HG03342 (cell line): Measurements from ENCODE around the gene DUOX2.
"Not testable (repeated sequence)": the region's sequence is repeated elsewhere in the genome, so short reads cannot be mapped to it uniquely, and the experiment has no call there.

Experiments
- ATAC-seq: cut with Tn5 transposase; IDR thresholded peaks from one replicate; pipeline ENCODE4 v1.9.1; 2021; ENCODE audit warnings: mild to moderate bottlenecking, moderate library complexity; ENCODE audit not compliant: unreplicated experiment

DUOX2 gene

DNA sequence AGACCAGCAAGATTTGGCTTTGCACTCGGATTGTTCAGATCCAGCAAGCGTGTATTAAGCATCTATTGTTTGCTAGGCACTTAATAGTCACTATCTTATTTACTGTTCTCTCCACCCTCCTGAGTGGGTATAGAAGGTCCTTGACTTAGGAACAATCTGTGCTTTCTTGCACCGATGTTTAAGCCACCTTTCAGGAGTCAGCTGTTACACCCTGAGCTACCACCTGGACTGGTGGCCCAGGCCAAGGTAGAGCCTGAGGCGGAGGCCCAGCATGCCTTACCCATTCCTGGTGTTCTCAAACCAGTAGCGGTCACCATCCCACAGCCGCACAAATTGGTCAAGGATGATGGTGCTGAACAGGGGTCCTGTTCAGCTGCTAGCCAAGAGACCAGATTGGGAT lies 25.8 kb upstream of the DUOX2 start:
- no peak for ATAC-seq

DNA sequence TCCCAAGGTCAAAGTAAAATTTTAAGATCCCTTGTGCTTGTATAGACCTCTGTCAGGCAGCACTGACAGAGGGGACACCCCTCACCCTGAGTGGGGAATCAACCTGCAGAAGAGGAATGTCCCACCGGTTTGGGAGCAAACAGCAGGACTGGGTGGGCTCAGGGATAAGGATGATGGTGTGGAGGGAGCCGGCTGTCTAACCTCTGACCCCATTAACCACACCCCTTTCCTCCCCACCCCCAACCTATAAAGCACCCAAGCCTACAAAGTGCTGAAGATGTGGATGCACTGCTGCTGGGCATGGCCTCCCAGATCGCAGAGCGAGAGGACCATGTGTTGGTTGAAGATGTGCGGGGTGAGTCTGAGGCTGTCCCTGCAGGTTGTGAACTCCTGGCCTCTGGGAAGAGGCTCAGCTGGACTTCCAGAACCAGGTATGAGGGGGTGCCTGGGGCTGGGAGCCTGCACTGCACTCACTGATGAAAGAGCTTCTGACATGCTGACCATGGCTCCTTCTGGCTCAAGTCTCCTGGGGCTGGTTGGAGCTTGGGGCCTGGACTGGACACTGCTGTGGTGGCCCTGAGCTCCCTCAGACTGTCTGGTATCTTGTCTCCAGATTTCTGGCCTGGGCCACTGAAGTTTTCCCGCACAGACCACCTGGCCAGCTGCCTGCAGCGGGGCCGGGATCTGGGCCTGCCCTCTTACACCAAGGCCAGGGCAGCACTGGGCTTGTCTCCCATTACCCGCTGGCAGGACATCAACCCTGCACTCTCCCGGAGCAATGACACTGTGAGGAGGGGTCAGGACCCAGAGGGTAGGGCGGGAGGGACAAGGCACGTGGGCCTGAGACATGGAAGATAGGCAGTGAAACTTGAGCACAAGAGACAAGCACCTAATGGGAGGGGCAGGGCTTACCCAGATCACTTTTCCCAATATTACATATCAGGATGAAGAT lies 25.1 kb upstream of the DUOX2 start:
- no peak for ATAC-seq

DNA sequence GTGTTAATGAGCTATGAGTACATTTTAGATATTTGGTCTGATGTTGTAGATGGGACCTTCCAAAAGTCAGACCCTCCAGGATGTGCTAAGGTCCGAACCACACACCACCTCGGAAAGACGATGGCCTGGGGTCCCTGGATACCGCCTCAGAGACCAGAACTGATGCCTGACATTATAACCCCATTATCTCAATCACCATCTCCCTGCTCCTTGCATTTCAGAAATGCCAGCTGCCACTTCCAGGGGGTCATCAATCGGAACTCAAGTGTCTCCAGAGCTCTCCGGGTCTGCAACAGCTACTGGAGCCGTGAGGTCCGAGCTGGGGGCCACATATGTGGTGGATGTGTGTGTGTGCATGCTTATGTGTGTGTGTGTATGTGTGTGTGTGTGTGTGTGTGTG lies 23.7 kb upstream of the DUOX2 start:
- no peak for ATAC-seq

DNA sequence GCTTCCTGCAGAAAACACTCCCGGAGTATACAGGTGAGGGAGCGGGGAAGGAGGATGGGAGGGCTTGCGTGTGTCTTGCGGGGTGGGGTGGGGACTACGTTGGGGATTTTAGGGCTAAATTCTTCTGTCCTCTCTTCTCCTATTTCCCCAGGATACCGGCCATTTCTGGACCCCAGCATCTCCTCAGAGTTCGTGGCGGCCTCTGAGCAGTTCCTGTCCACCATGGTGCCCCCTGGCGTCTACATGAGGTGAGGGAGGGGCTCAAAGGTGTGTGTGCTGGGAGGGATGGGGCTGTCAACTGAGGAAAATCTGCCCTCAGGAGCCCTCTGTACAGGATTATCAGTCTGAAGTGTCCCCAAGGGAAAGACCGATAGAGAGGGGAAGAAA lies 22.4 kb upstream of the DUOX2 start:
- ATAC-seq: no peak

DNA sequence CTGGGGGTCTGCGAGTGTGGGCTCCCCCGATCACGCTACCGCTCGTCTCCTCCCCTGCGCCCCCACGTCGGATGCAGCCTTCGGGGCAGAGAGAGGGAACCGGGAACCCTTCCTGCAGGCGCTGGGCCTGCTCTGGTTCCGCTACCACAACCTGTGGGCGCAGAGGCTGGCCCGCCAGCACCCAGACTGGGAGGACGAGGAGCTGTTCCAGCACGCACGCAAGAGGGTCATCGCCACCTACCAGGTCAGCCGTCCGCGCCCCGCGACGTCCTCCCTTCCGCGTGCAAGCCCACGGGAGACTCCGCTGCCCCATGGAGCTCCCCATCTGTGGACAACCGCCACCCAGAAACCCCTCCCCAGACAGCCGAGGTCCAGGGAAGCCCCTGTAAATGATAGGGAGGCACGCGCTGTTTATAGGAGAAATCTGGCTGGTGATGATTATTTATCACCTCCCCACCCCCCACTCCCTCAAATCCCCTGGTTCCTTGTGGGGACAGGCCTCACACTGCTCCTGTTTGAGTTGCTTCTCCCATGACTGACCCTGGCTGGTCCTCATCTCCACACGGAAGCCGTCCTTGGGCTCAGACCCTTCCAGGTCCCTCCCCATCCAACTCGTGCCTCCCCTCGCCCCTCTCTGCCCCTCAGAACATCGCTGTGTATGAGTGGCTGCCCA lies 21.9 kb upstream of the DUOX2 start:
- ATAC-seq: not testable (repeated sequence)

DNA sequence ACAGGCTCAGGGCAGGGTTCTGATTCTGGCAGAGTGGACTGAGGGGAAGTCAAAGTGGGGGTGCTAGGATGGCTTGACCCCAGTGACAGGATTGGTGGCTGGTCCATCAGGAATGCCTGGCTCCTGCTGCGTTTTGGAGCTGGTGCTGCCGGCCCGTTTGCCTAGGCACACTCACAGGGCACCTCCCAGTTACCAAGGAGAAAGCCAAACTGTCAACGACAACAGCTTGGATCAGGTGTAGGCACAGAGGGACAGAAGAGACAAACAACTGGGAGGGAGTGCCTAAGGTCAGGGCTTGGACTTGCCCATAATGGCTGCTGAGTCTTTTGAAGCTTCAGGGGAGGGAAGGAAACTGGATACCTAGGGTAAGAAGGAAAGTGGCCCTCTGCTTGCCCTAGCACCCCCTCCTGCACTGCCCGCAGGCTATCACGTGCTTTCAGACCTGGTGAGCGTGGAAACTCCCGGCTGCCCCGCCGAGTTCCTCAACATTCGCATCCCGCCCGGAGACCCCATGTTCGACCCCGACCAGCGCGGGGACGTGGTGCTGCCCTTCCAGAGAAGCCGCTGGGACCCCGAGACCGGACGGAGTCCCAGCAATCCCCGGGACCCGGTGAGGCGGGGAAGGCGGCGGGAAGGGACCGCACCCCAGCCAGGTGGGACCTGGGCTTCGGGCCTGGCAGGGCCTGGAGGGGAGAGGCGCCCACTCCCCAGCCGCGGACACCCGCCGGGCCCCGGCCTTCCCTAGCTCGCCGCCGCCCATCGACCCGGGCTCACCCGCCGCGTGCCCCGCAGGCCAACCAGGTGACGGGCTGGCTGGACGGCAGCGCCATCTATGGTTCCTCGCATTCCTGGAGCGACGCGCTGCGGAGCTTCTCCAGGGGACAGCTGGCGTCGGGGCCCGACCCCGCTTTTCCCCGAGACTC lies 21.0 kb upstream of the DUOX2 start:
- ATAC-seq: no peak

DNA sequence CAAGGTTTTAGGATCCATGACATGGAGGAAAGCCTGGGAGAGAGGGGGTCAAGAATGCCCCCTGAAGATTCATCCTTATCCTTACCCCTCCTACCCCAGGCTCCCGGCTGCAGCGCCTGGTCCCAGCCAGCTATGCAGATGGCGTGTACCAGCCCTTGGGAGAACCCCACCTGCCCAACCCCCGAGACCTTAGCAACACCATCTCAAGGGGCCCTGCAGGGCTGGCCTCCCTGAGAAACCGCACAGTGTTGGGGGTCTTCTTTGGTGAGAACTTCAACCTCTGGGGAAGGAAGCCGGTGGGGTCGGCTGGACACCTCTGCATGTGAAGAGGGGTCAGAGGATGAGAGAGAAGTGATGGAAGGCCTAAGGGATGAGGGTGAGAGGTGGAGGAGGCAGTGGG lies 20.1 kb upstream of the DUOX2 start:
- no peak for ATAC-seq

DNA sequence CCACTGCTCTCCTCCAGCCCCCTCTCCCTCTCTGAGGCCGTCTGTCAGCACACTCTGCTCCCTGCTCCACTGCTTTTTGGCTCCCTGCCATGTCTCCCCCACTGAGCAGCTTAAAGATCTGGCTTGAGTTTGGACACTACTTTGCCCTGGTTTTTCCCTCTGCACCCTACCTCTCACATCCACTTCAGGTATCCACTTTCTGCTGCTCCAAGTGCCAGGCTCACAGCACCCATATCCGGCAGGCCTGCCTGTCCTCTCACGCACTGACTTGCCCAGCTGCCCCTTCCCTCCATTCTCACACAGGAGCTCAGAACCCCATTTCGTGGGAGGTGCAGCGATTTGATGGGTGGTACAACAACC lies 19.6 kb upstream of the DUOX2 start:
- ATAC-seq: no peak

DNA sequence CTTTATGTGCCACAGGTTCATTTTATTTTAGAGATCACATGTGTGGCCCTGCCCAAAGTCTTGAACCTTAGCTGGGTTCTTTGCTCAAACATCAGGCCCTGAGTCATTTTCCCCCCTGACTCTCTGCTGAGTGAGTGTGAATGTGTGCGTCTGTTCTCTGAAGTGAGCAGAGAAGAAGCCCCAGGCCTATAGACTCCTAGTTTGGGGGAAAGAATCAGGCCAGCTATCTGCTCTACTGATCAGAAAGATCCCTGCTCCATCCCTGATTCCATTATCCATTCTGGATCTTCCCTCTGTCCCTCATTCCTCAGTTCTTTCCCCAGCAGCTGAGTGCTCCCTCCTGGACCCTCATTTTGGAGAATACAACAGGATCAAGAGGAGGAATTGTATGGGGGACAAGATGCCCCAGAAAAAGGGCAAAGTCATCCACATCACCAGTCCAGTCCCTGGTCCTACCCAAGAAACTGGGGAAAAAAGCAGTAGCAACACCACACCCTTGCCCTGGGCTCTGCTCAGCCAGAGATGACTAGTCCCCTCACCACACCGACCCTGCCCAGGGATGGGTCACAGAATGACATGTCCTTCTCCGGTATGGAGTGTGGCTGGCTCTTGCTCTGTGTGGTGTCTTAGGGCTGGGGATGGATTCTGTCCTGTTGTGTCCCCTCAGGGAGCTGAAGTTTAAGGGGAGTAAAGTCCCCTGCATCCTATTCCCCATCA lies 19.0 kb upstream of the DUOX2 start:
- ATAC-seq: no peak

DNA sequence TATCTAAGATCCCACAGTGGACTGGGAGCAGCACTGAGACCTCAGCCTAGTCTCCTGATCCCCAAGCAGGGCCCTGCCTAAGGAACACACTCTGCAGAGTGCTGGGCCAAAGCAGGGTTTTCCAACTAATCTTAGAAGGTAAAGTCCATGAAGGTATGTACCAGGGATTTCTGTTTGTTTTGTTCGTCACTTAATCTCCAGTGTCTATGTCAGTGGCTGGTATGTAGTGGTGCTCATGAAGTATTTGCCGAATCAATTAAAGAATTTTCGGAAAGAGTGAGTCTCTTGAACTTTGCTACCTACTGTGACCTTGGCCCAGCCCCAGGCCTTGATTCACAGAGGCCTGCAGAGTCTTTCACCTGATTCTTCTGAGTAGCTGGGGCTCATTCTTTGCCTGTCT lies 17.5 kb upstream of the DUOX2 start:
- no peak for ATAC-seq

DNA sequence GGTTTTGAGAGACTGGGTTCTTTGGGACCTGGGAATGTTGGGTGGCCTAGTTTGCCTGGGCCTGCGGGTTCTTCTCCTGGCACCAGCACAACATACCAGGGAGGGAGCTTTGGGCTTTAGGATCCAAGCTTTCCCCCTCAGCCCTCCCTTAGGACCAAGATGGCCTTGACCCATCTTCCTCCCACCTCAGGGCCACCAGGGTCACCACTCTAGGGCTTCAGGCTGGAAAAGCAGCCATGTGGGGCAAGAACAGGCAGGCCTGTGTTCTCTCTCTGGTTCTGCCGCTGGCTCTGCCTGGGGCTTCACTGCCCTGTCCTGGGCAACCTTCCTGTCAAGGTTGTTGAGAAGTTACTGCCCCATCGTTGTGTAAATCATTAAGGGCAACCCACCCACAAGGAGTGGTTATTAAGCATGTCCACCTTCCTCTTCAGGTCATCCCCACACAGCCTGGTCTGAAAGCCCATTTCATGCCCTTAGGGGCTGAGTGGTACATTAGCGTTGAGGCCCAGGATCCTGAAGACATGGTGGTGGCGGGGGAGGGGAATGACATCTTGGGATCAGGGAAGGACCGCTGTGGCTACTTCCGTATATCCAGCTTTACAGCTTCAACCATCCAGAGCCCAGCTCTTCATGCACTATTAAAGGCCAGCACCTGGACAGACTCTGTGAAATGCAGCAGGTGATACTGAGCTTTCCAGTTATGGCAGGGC lies 16.5 kb upstream of the DUOX2 start:
- ATAC-seq: no peak

DNA sequence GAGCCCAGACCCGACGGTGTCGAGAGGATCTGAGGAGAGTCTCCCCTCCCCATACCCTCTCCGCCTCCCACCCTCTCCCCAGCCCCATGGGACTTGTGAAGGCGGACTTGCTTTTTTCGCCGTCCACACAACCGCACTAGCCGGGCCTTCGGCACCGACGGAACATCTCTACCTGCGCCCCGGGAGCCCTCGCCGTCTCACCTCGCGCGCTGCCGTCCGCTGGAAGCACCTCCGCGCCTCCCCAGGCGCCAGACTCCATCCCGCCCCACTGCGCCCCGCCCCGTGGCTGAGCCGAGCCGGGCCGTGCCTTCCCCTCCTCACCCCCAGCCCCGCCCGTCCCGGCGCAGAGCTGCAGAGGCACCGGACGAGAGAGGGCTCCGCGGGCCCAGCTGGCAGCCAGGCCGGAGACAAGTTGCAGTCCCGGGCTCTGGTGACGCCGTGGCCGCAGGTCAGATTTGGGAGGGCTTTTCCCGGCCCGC lies 15.7 kb upstream of the DUOX2 start, which contains the start of the genes DUOX1 and DUOXA1:
TSS of gene DUOX1 (plus strand) at position 344 of the 479 bp plus-strand sequence. CDS start 1,973 bp downstream, outside the sequence.
TSS of gene DUOXA1 (minus strand) at position 229 of the 479 bp plus-strand sequence. CDS start 6,865 bp downstream, outside the sequence.
- no peak for ATAC-seq

DNA sequence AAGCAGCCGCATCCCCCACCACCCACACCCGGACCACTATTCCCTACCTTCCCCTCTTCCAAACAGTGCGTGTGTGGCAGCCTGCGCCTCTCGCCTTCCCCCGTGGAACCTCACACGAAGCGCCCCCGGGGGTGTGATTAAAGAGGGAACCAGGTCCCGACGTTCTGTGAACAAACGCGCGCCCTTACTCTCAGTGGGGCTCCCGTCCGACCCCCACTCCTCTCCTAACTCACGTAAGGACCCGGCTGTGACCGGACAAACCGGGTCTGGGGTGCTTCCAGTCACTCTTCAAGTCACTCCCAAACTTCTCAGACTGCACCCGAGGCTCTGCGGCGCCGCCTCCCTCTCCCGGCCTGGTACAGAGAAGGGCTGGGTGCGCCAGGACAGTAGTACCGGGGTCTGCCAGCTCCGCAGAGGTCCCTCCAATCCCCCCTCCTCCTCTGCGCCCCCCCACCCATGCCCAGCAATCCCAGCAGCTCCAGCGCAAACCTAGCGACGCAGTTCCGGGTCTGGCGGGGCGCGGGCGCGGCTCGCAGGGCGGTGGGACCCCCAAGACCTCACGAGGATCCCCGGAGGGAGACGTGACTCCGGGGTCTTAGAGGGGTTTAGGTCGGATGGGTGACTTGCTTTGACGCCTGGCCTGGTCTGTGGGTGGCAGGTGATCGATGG lies 15.1 kb upstream of the DUOX2 start:
- ATAC-seq: no peak

DNA sequence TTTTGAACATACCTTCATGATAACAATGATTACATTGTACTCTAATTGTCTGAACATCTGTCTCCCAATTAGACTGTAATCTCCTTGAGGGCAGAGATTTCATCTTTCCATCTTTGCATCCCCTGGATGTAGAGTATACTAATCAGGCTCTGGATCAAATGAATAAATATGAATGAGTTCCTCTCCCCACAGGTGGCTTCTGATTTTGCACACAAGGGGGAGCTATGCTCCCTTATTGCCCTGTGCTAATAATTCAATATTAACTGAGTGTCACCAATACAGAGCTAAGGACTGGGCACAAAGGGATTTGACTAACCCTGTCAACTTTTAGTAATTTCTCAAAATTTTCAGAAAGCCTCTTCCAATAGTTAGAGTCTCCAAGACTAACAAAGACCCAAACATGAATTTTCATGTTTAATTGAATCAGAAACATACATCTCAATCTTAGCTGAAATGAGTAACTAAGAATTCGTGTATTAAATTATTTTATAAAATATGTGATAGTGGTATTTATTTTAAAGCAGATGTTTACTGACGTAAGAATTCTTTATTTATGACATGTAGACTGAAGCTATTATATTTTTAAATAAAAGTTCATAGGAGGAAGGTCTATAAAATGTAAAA lies 12.7 kb upstream of the DUOX2 start:
- no peak for ATAC-seq

DNA sequence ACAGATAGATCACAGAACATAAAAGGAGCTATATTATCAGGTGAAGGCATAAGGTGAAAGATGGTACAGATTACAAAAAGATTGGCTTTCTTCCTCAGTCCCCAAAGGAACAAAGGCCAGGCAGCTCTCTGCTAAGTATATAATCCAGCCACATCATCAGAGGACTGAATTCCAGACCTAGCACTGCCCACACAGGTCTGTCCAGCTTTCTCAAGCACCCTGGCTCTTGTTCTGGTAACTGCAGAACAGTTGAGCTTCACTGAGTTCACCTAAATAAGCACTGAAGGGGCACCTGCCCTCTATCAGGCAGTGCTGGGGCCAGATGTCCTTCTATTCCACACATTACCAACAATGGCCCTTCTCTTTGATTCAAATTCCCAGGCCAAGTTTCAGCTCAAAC lies 9.4 kb upstream of the DUOX2 start:
- ATAC-seq: no peak

DNA sequence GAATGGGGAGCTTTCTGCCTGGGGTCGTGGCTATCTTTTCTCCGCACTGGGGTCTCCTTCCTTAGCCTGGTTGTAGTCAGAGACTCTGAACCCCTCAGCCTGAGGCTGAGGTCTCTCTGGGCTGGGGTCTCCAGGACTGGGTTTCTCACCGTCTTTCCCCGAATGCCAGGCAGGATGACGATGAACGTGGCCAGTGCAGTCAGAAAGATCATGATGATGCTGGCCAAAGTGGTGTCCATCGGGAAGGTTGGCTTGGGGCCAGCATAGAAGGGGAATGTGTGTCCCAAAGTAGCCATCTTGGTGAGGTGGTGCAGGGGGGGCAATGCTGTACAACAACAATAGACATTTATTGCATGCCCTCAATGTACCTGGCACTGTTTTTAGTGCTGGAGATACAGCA lies 8.7 kb upstream of the DUOX2 start:
- ATAC-seq: no peak

DNA sequence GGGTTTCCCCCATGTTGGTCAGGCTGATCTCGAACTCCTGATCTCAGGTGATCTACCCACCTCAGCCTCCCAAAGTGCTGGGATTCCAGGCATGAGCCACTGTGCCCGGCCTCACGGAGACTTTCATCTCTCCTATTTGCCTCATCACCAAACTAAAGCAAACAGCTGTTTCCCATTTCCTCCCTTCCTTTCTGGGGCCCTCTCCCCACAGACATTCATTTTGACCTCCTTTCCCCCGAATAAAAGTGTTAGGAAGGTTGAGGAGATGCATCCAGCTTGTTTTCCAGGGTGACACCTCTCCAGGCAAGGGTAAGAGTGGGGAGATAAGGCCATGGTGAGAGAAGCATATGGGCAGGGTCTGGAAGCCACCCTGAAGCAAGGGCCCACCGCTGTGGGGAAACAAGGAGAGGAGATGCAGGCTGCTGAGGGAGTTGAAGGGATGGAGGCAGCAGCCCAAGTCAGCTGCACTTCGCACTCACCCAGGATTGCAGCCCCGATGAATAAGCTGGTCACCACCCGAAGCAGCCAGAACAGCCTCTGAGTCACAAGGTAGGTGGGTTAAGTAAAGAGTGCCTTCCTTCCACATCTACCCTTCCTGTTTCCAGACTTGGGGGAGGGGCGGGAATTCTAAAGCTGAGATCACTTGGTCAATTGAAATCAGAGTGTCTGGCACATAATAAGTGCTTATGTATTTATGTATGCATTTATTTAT lies 7.9 kb upstream of the DUOX2 start:
- ATAC-seq: no peak

DNA sequence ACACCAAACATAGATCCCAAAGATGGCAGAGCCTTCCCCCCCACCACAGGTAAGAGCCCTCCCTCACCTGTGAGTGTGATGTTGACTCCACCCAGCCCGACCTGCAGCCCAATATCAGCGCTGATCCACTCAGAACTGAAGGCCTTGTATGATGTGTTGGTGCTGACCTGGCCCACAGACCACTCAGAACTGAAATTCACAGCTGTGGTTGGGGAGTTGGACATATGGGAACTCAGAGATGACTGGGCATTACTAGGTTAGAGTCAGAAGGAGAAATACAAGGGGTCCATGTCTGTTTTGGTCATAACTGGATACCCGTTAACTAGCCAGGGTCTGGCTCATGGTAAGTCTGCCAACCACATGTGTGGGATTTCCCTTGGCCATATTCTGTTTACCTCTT lies 7.0 kb upstream of the DUOX2 start:
- ATAC-seq: no peak
